Parathyroid adenoma (tissue), 2 donors: ENCODE results near the gene MMP11.

Experiments used
- H2AFZ ChIP-seq: fragments of 300-600 bp; sonication (generic); one replicate; pipeline ENCODE4 v1.7.0; 2017; ENCODE audit warnings: antibody characterized with exemption, mild to moderate bottlenecking
- H3K27ac ChIP-seq: fragments of 300-600 bp; sonication (generic); one replicate; pipeline ENCODE4 v1.7.0; 2017
- H3K27me3 ChIP-seq: fragments of 300-600 bp; sonication (generic); one replicate; pipeline ENCODE4 v1.7.0; 2017; ENCODE audit warnings: low read length; ENCODE audit not compliant: control insufficient read depth, insufficient read depth
- H3K36me3 ChIP-seq: fragments of 300-600 bp; sonication (generic); one replicate; pipeline ENCODE4 v1.7.0; 2017; ENCODE audit warnings: low read length; ENCODE audit not compliant: control insufficient read depth, insufficient read depth
- H3K4me1 ChIP-seq: fragments of 300-600 bp; sonication (generic); one replicate; pipeline ENCODE4 v1.7.0; 2017; ENCODE audit warnings: control low read depth
- H3K4me2 ChIP-seq: fragments of 300-600 bp; sonication (generic); one replicate; pipeline ENCODE4 v1.7.0; 2017; ENCODE audit warnings: low read length
- H3K4me3 ChIP-seq: fragments of 300-600 bp; sonication (generic); one replicate; pipeline ENCODE4 v1.7.0; 2017; ENCODE audit warnings: low read depth, low read length
- H3K79me2 ChIP-seq: fragments of 300-600 bp; sonication (generic); one replicate; pipeline ENCODE4 v1.7.0; 2017; ENCODE audit warnings: control low read depth
- H3K9ac ChIP-seq: fragments of 300-600 bp; sonication (generic); one replicate; pipeline ENCODE4 v1.7.0; 2017; ENCODE audit warnings: mild to moderate bottlenecking
- H3K9me3 ChIP-seq: fragments of 300-600 bp; sonication (generic); one replicate; pipeline ENCODE4 v1.7.0; 2017; ENCODE audit warnings: low read length; ENCODE audit not compliant: control insufficient read depth
- TF ChIP-seq, protein P1 (sequence below): fragments of 300-600 bp; sonication (generic); IDR thresholded peaks from one replicate; pipeline ENCODE4 v1.7.0; 2017; ENCODE audit warnings: antibody characterized with exemption, mild to moderate bottlenecking
- donor health status: primary hyperparathyroidism.

Gene MMP11

DNA sequence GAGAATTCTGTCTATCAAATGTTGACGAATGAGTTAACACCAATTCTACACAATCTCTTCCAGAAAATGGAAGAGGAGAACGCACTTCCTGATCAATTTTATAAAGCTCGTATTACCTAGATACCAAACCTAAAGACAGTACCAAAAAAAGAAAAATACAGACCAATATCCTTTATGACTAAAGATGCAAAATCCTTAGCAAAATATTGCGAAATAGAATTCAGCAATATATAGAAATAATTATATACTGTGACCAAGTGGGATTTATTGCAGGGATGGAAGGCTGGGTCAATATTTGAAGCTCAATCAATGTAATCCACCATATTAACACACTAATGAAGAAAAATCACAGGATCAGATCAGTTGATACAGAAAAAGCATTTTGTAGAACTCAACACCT, 39.7 kb downstream of the MMP11 start:
- TF ChIP-seq, protein P1, sequence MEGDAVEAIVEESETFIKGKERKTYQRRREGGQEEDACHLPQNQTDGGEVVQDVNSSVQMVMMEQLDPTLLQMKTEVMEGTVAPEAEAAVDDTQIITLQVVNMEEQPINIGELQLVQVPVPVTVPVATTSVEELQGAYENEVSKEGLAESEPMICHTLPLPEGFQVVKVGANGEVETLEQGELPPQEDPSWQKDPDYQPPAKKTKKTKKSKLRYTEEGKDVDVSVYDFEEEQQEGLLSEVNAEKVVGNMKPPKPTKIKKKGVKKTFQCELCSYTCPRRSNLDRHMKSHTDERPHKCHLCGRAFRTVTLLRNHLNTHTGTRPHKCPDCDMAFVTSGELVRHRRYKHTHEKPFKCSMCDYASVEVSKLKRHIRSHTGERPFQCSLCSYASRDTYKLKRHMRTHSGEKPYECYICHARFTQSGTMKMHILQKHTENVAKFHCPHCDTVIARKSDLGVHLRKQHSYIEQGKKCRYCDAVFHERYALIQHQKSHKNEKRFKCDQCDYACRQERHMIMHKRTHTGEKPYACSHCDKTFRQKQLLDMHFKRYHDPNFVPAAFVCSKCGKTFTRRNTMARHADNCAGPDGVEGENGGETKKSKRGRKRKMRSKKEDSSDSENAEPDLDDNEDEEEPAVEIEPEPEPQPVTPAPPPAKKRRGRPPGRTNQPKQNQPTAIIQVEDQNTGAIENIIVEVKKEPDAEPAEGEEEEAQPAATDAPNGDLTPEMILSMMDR: no peak
- no peak overlapping the region for H3K4me2 ChIP-seq
- H2AFZ ChIP-seq: no peak overlapping the region
- no peak overlapping the region for H3K4me3 ChIP-seq
- no peaks in the 10 kb centered on the region for H3K27me3 ChIP-seq
- H3K9me3 ChIP-seq: no peaks in the 10 kb centered on the region
- no peaks in the 10 kb centered on the region for H3K4me1 ChIP-seq
- no peaks in the 10 kb centered on the region for H3K36me3 ChIP-seq
- no peaks in the 10 kb centered on the region for H3K79me2 ChIP-seq
- H3K9ac ChIP-seq: no peak overlapping the region
- no peak overlapping the region for H3K27ac ChIP-seq

DNA sequence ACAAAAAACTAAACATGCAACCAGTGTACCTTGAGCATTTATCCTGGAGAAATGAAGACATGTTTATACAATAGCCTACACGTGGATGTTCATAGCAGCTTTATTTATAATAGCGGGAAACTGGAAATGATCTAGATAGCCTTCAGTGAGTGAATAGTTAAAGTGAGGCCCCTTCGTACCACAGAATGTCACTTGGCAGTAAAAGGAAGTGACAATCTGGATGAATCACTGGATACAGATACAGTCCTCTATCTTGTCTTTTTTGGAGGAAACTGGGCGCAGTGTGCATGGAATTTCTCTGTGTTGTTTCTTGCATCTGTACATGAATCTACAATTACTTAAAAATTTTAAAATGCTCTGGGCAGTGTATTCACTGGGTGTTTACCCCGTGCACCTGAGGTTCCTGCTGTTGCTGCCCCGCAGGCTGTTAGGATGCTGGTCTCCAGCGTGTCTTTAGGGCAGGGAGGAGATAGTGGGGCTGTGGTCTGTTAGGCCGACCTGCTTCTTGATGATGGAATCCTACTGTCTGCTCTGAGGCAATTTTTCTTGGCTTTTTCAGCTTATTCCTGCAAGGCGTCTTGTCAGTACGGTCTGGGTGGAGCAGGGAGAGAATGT, 43.0 kb downstream of the MMP11 start:
- no peaks in the 10 kb centered on the region for H3K79me2 ChIP-seq
- H3K4me3 ChIP-seq: no peak overlapping the region
- TF ChIP-seq, protein P1: no peak
- no peaks in the 10 kb centered on the region for H3K27me3 ChIP-seq
- no peaks in the 10 kb centered on the region for H3K36me3 ChIP-seq
- H3K9ac ChIP-seq: no peak overlapping the region
- no peak overlapping the region for H3K4me2 ChIP-seq
- H2AFZ ChIP-seq: no peak overlapping the region
- H3K27ac ChIP-seq: no peak overlapping the region
- no peaks in the 10 kb centered on the region for H3K4me1 ChIP-seq
- H3K9me3 ChIP-seq: no peaks in the 10 kb centered on the region

DNA sequence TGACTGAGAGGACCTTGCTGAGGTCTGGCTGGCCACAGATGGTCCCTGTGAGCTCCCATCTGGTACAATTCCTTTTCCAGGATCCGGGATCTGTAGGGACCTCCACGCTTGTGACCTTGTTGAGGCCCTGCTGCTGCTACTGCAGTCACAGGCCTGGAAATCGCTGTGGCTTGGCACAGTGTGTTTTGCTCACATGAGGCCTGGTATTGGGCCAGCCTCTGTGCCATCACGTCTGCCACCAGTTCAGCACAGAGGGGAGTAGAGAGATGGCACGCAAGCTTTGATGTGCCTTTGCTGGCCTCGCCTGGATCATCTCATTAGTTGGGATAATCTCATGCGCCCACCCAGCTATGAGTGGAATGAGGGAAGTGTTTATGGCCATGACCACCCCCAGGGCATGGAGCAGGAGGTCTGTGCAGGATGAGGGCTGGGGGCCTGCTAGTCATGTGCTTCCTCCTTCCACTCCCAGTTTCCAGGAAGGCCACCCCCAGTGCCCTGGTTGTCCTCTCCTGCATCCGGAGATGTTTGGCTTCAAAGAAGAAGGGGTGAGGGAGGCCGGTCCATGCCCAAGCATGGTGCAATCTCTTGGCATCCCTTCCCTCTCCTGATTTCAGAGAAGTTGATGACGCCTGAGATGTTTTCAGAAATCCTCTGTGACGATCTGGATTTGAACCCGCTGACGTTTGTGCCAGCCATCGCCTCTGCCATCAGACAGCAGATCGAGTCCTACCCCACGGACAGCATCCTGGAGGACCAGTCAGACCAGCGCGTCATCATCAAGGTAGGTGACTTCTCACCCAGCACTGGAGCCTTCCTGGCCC, 43.7 kb downstream of the MMP11 start:
- no peak overlapping the region for H3K27ac ChIP-seq
- no peaks in the 10 kb centered on the region for H3K9me3 ChIP-seq
- no peak overlapping the region for H2AFZ ChIP-seq
- H3K36me3 ChIP-seq: no peaks in the 10 kb centered on the region
- no peaks in the 10 kb centered on the region for H3K4me1 ChIP-seq
- no peaks in the 10 kb centered on the region for H3K27me3 ChIP-seq
- no peaks in the 10 kb centered on the region for H3K79me2 ChIP-seq
- H3K4me3 ChIP-seq: no peak overlapping the region
- H3K9ac ChIP-seq: no peak overlapping the region
- TF ChIP-seq, protein P1: no peak
- no peak overlapping the region for H3K4me2 ChIP-seq

DNA sequence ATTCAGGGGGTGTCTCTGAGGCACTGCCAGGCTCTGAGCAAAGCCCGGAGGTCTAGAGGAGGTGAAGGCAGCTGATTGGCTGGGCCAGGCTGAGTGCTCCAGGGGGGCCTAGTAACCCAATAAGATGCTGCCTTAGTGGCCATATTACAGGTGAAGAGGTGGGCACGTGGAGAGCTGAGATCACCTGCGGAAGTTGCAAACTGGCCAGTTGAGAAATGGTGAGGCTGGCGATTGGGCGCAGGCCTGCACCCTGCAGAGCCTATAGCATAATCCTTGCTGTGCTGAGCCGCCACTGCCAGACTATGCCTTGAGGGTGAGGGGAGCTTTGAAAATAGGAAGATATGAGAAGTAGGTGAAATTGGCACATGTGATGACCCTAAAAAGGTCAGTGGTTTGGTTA, 44.5 kb downstream of the MMP11 start:
- TF ChIP-seq, protein P1: no peak
- Histone ChIP-seq H3K79me2 (no peaks in the 10 kb centered on the region), H3K4me2 (no peak overlapping the region), H3K4me3 (no peak overlapping the region), H2AFZ (no peak overlapping the region), H3K27ac (no peak overlapping the region), H3K4me1 (no peaks in the 10 kb centered on the region), H3K9ac (no peak overlapping the region), H3K27me3 (no peaks in the 10 kb centered on the region), H3K36me3 (no peaks in the 10 kb centered on the region), H3K9me3 (no peaks in the 10 kb centered on the region)
